ENCODE data around the gene OPCML.

The OPCML gene

DNA sequence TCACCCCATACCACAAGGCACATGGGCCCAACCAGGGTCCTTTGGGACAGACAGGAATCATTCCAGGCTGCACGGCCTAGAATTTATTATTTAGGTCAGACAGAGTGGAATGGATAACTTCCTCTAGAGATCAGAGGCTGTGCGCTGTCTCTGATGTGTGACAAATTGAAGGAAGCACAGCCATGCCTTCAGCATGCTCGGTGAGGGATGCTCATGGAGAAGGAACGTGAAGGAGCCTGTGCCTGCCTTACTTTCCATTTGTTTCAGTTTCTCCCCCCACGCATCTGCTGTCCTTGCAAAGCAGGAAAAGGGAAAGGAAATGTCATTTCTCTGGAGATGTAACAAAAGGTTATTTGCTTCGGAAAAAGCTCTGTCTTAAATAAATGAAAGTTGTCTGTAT, 644.1 kb downstream of the OPCML start:
- no peak for DNase-seq (ENCODE audit: low spot score)

GRCh38 chr11:132886335-132886734, 646.0 kb downstream of the OPCML start:
- DNase-seq (ENCODE audit: low spot score), result no peak

- no peak for DNase-seq (ENCODE audit: low spot score)
Observed at GRCh38 chr11:132883241-132883640, 649.1 kb downstream of the OPCML start.

DNA sequence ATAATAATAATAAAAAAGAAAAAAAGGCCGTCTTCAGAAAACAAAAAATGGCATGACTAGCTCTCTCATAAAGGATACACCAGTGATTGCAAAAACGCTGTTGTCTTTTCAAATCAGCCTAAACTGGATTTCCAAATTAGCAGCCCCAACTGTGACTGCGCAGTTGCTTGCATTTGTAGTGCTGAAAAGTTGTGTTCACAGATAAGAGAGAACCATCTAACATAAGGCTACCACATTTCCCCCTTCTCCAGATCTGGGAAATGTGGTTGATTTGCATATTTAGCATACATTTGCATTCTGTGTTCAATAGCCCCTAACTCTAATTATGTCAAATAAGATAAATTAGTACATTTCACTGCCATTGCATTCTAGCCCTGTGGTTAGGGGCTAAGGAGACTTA, 650.7 kb downstream of the OPCML start:
- no peak for DNase-seq (ENCODE audit: low spot score)

DNA sequence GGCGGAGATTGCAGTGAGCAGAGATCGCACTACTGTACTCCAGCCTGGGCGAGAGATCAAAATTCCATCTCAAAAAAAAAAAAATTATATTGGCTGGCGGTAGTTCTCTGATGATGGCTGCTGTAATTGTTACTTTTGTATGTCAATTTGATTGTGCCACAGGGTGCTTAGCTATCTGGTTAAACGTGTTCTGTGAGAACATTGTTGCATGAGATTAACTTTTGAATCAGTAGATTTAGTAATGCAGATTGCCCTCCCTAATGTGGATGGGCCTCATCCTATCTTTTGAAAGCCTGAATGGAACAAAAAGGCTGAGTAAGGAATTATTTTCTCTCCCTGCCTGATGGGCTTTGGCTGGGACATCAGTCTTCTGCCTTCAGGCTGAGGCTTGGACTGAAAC, 654.2 kb downstream of the OPCML start:
- no peak for DNase-seq (ENCODE audit: low spot score)

- no peak for DNase-seq (ENCODE audit: low spot score)
Observed at GRCh38 chr11:132876705-132877104, 655.6 kb downstream of the OPCML start.

DNA sequence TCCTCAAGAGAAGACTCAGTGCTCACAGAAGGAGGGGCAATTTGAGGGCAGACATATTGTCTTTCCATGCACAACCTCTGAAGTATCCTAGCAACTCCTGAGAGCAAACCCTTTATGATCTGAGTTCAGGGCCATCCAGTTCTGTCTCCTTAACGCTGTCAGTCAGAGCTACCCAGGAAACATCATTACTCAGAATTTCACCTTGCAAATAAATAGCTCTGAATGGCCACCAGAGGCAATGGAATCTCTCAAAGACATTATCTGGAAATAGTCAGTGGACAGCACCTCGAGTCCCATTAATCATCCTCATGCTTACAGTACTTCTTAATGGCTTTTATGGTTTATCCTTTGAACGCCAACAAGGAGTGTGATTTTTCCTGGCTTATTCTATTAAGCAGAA, 656.1 kb downstream of the OPCML start:
- DNase-seq (ENCODE audit: low spot score), result no peak

DNA sequence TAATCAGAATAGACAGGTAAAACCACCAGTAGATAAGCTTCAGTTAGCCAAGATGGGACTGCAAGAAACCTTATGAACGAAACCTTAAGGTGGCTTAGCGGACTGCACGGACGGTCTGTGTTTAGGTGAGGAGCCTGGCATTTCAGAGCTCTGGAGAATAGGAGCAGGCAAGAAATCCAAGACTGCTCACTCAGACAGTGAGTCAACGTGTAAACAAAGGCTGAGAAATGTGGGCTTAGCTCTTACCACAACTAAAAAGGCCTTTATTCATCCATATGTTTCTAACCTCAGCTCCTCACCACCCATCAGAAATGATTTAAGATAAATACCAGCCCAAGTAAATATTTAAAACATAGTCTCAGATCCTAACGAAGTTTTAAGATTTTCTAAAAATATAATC, 657.7 kb downstream of the OPCML start:
- no peak for DNase-seq (ENCODE audit: low spot score)

- no peak for DNase-seq (ENCODE audit: low spot score)
Observed at GRCh38 chr11:132873841-132874240, 658.5 kb downstream of the OPCML start.

- no peak for DNase-seq (ENCODE audit: low spot score)
Observed at GRCh38 chr11:132872211-132872610, 660.1 kb downstream of the OPCML start.

- no peak for DNase-seq (ENCODE audit: low spot score)
Observed at GRCh38 chr11:132866783-132867545, 665.3 kb downstream of the OPCML start.

DNA sequence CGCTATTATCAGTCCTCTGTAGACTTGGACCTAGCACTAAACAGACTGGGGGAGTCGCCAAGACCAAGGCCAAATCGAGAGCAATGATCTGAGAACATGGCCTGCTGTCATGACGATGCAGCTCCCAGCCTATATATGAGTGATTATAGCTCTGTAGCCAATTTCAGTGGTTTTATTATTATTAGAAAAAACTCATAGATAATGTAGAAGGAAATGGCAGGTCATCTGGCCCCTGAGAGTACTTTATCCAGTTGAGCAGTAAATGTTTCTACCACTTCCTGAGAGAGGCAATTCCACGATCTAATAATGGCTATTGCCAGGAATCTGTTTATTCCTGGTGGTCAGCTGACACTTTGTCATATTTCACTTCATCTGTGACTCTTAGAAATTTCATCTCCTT, 666.7 kb downstream of the OPCML start:
- no peak for DNase-seq (ENCODE audit: low spot score)

DNA sequence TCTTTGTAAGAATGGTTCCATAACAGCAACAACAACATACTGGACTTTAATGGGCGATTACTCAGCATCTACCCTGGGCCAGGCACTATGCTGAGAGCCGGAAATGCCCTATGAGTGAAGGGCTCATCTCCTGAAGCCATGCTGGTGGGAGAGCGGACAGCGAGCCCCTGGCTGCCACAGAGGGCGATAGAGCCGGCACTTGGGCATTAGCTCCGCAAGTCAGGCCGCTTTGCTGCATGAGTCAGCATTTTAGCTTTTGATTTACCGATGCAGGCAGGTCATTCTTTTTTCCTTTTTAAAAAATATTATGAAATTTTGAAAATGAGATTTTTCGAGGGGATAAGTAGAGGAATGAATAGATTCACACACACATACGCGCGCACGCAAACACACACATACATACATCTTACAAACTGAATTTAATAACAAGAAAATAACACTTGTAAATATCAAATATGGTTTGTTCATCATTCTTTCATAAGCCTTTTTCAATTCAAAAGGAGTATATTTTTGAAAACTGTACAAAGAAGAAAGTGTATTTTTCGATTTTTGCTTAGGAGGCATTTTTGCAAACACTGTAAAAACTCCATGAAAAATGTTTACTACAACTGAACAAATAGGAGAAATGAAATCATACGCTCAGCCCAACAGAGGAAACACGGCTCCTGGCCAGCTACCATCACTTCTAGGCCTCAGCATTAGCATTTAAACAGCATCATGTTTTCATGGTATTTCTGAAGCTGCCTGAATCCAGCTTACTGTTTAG, 667.3 kb downstream of the OPCML start:
- no peak for DNase-seq (ENCODE audit: low spot score)

GRCh38 chr11:132862933-132863332, 669.4 kb downstream of the OPCML start:
- no peak for DNase-seq (ENCODE audit: low spot score)

DNA sequence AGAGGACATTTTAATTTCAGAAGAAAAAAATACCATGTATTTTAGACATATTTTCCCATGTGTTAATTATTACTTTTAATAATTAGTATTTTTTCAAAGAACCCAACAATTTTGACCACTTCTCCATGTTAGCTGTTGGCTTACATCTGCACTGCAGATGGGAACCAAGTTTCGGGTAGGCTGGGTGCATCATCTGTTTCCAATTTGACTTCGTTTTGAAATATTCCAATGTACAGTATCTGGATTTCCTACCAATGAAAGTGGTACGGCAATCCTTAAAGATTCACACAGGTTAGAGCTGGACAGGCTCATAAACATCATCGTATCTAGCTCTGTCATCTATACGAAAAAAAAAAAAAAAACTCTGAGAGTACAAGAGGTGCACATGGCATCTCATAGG, 670.2 kb downstream of the OPCML start:
- DNase-seq (ENCODE audit: low spot score), result no peak

GRCh38 chr11:132859306-132859705, 673.0 kb downstream of the OPCML start:
- no peak for DNase-seq (ENCODE audit: low spot score)

- DNase-seq (ENCODE audit: low spot score), result no peak
Observed at GRCh38 chr11:132858223-132858622, 674.1 kb downstream of the OPCML start.

DNA sequence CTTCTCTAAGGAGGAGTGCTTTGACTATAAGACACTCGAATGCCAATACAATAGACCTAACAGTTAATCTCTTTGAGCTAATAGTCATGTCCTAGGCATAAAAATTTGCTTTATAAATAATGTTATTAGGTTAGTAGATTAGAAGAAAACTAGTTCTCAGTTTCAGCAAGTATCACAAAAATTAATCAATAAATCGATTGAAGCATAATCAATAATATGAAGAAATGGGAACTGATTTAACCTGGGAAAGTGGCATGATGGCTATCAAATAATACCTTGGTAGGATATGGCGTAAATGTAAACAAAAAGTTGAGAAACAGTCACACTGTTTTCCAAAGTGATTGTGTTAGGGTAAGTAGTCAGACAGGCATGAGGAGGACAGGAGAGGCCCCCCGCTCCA, 676.3 kb downstream of the OPCML start:
- no peak for DNase-seq (ENCODE audit: low spot score)

DNA sequence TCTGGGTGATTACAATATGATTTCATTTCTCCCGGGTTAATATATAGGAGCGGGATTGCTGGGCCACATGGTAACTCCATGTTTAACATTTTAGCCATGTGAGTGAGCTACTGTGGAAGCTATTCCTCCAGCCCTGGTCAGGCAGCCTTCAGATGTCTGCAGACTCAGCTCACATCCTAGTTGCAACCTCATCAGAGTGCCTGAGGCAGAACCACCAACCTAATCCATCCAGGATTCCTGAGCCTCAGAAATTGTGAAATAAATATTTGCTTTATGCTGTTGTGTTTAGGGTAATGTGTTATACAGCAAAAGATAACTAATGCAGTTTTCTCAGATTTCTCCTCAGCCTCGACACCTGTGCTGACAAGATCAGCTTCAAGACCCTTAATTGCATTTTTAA, 676.8 kb downstream of the OPCML start:
- no peak for DNase-seq (ENCODE audit: low spot score)

DNA sequence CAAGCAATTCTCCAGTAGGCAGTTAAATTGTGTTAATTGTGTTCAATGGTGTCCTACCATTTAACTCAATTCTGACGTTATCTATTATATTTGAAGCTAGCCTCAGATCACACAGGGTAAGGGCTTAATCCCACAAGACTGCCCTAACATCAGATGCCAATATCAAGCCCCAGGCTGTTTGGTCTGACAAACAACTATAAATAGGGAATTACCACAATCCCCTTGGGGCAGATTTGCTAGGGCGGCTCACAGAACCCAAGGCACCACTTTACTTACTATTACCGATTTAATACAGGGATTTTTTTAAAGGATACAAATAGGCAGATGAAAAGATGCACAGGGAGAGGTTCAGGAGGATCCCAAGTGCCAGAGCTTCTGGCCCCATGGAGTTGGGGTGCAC, 678.4 kb downstream of the OPCML start:
- no peak for DNase-seq (ENCODE audit: low spot score)

DNA sequence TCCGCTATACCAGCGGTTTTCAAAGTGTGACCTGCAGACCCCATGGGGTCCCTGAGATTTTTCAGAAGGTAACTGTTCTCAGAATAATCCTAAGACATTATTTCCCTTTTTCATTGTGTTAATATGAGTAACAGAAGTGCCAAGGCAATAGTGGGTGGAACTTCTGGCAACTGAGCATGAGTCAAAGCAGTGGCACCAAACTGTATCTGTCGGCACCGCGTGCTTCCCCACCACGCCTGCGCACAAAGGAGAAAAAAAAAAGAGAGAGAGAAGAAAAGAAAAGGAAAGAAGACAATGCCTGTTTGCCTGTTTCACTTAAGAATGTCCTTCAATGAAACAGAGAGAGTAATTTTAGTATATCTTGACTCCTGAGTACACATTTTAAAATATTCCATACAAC, 679.9 kb downstream of the OPCML start:
- no peak for DNase-seq (ENCODE audit: low spot score)

DNA sequence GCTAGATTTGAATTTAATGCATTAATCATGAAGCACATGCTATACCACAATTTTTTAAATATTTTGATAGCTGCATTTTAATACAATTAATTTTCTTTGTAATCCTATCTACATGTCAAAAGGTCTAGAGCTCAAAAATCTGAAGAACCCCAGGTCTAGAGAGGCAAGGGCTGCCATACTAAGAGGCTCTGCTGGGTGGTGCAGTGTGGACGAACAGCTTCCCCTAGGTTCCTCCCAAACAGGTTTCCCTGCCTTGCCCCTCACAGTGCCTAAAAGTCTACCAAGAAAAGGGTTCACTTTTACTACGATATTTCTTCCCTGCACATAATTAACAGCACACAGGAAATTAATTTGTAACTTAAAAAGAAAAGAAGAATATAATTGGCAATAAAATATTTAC, 681.1 kb downstream of the OPCML start:
- DNase-seq (ENCODE audit: low spot score), result no peak

DNA sequence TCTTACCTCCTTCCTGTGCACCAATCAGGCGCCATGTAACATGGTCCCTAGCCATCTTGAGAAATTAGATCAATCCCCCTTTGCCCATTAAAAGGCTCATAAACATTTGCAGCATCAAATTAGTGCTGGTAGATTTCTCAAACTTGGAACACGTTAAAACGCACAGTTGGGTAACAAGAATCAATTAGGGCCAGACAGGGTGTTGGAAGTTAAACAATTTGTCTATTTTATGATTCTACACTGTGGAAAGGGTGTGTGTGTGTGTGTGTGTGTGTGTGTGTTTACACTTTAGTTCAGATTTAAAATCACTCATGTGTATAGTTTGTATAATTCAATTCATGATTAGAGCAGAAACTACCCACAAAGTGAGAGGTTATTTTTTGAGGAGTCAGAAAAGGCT, 682.0 kb downstream of the OPCML start:
- DNase-seq (ENCODE audit: low spot score), result no peak

GRCh38 chr11:132848336-132848735, 684.0 kb downstream of the OPCML start:
- DNase-seq (ENCODE audit: low spot score), result no peak

Data from HuH-7 (cell line).